PC-3 (cell line): ENCODE data around the gene FAM229B. TPM values are rescaled to one million over a fixed set of nuclear protein-coding genes. Genes with fewer than 3 reads are reported as not detected.

Source experiments
- ATAC-seq: fragments of 200-7000 bp; cut with Tn5 transposase; 2 replicates; pipeline ENCODE4 v1.9.1; 2020; ENCODE audit warnings: mild to moderate bottlenecking, moderate library complexity
- BruUV-seq: library from RNA; stranded (reverse); fragments of 400-500 nt; replicated peaks from 2 replicates; lab custom pipeline; 2021; lab: Mats Ljungman, UMichigan
- CTCF ChIA-PET: fragments of 300-600 bp; sonication (Branson Sonifier 250); formaldehyde crosslinking; loops from one replicate; lab custom pipeline; 2022; ENCODE audit warnings: antibody characterized with exemption; lab: Charles Lee
- POLR2A ChIA-PET: fragments of 300-600 bp; sonication (Branson Sonifier 250); formaldehyde crosslinking; loops from one replicate; lab custom pipeline; 2022; ENCODE audit warnings: antibody characterized with exemption; ENCODE audit not compliant: unreplicated experiment; lab: Charles Lee
- DNase-seq: peaks from one replicate; pipeline ENCODE4 v3.0.0-alpha.2; 2015
- H2AFZ ChIP-seq: fragments of 300-600 bp; sonication (generic); 2 replicates; pipeline ENCODE4 v1.6.0; 2016; ENCODE audit warnings: antibody characterized with exemption, low read length
- H3F3A ChIP-seq: fragments of 300-600 bp; sonication (generic); one replicate; pipeline ENCODE4 v1.6.0; 2017; ENCODE audit warnings: antibody characterized with exemption, low read length, control low read depth, mild to moderate bottlenecking; ENCODE audit not compliant: unreplicated experiment
- H3K27ac ChIP-seq: fragments of 300-600 bp; sonication (generic); 2 replicates; pipeline ENCODE4 v1.5.1; 2016; ENCODE audit warnings: mild to moderate bottlenecking, low read length
- H3K27me3 ChIP-seq: fragments of 300-600 bp; sonication (generic); 2 replicates; pipeline ENCODE4 v1.6.1; 2016; ENCODE audit warnings: low read length, mixed read lengths
- H3K36me3 ChIP-seq: fragments of 300-600 bp; sonication (generic); 2 replicates; pipeline ENCODE4 v1.6.1; 2016; ENCODE audit warnings: low read depth, mixed run types, low read length, mixed read lengths
- H3K4me1 ChIP-seq: fragments of 300-600 bp; sonication (generic); 2 replicates; pipeline ENCODE4 v1.5.1; 2016; ENCODE audit warnings: low read length; ENCODE audit not compliant: insufficient read depth
- H3K4me2 ChIP-seq: fragments of 300-600 bp; sonication (generic); 2 replicates; pipeline ENCODE4 v1.6.0; 2016; ENCODE audit warnings: low read length
- H3K4me3 ChIP-seq: fragments of 300-600 bp; sonication (generic); 2 replicates; pipeline ENCODE4 v1.5.1; 2016; ENCODE audit warnings: mild to moderate bottlenecking, low read length, mixed read lengths
- H3K79me2 ChIP-seq: fragments of 300-600 bp; sonication (generic); 2 replicates; pipeline ENCODE4 v1.6.1; 2017; ENCODE audit warnings: low read length, mixed read lengths
- H3K9ac ChIP-seq: fragments of 300-600 bp; sonication (generic); 2 replicates; pipeline ENCODE4 v1.6.0; 2016; ENCODE audit warnings: mild to moderate bottlenecking, low read length
- H3K9me2 ChIP-seq: fragments of 300-600 bp; sonication (generic); replicated peaks from 2 replicates; pipeline ENCODE4 v1.6.1; 2016; ENCODE audit warnings: mixed run types, low read length, mixed read lengths
- H3K9me3 ChIP-seq: fragments of 300-600 bp; sonication (generic); 2 replicates; pipeline ENCODE4 v1.6.1; 2016; ENCODE audit warnings: low read length, mixed read lengths
- H4K20me1 ChIP-seq: fragments of 300-600 bp; sonication (generic); 2 replicates; pipeline ENCODE4 v1.6.1; 2016; ENCODE audit warnings: low read length, mixed read lengths
- CTCF ChIP-seq: fragments of 300-600 bp; sonication (generic); conservative IDR thresholded peaks from 2 replicates; pipeline ENCODE4 v1.5.1; 2017; ENCODE audit warnings: antibody characterized with exemption, low read depth, mild to moderate bottlenecking, low read length
- EZH2 ChIP-seq: fragments of 300-600 bp; sonication (generic); IDR thresholded peaks from one replicate; pipeline ENCODE4 v1.6.1; 2017; ENCODE audit warnings: antibody characterized with exemption, mild to moderate bottlenecking, low read length; ENCODE audit not compliant: unreplicated experiment
- EZH2phosphoT487 ChIP-seq: fragments of 300-600 bp; sonication (generic); IDR thresholded peaks from 2 replicates; pipeline ENCODE4 v1.6.1; 2018; ENCODE audit warnings: mild to moderate bottlenecking, antibody characterized with exemption, low read length, borderline replicate concordance
- intact Hi-C: fragments of 100-400 bp; cut with micrococcal nuclease; formaldehyde crosslinking; loops from 2 replicates; pipeline ENCODE4 v1.9.0; 2023
- total RNA-seq: library from RNA; depleted of rRNA; stranded (reverse); fragments of >200 nt; gene quantifications from 2 replicates; pipeline ENCODE4 v1.2.3, GENCODE V29; 2014

Gene FAM229B
- total RNA-seq, 1 experiment from 2014 or later, result 6.7 TPM

- no peak overlapping the region for H3K4me2 ChIP-seq
- no peaks in the 10 kb centered on the region for H3F3A ChIP-seq
- no peak overlapping the region for H3K27ac ChIP-seq
- H3K4me3 ChIP-seq, result no peak overlapping the region
- TF ChIP-seq EZH2phosphoT487 (no peak), CTCF (no peak), EZH2 (no peak)
- H2AFZ ChIP-seq, result no peak overlapping the region
- CTCF ChIA-PET, result no interaction called here
- H4K20me1 ChIP-seq, result no peaks in the 10 kb centered on the region
- H3K4me1 ChIP-seq, result peaks cover 10% of the 10 kb centered on the region
- no peaks in the 10 kb centered on the region for H3K27me3 ChIP-seq
- intact Hi-C loops, result no loop called here
- H3K9me3 ChIP-seq, result no peaks in the 10 kb centered on the region
- no peaks in the 10 kb centered on the region for H3K9me2 ChIP-seq
- no peaks in the 10 kb centered on the region for H3K36me3 ChIP-seq
- no TSS peak for BruUV-seq
- H3K9ac ChIP-seq, result no peak overlapping the region
- POLR2A ChIA-PET, result no interaction called here
- peak; percentile 51 for DNase-seq
- H3K79me2 ChIP-seq, result no peaks in the 10 kb centered on the region
- peak; percentile 76 for ATAC-seq
Measured at GRCh38 chr6:112061605-112062004, 25.8 kb upstream of the FAM229B start.

- no peak overlapping the region for H2AFZ ChIP-seq
- H3K4me1 ChIP-seq, result peaks cover 10% of the 10 kb centered on the region
- POLR2A ChIA-PET, result no interaction called here
- intact Hi-C loops, result no loop called here
- TF ChIP-seq EZH2 (no peak), CTCF (no peak)
- no peaks in the 10 kb centered on the region for H3K9me3 ChIP-seq
- no peak overlapping the region for H3K4me2 ChIP-seq
- no peak overlapping the region for H3K4me3 ChIP-seq
- no peaks in the 10 kb centered on the region for H3K79me2 ChIP-seq
- H3K9me2 ChIP-seq, result no peaks in the 10 kb centered on the region
- no peaks in the 10 kb centered on the region for H4K20me1 ChIP-seq
- no peak overlapping the region for H3K27ac ChIP-seq
- DNase-seq (no peak), ATAC-seq (no peak)
- H3K9ac ChIP-seq, result no peak overlapping the region
- CTCF ChIA-PET, result no interaction called here
- no TSS peak for BruUV-seq
- no peaks in the 10 kb centered on the region for H3K36me3 ChIP-seq
- no peaks in the 10 kb centered on the region for H3K27me3 ChIP-seq
- no peaks in the 10 kb centered on the region for H3F3A ChIP-seq
Measured at GRCh38 chr6:112062966-112063365, 24.4 kb upstream of the FAM229B start.

GRCh38 chr6:112065426-112065986, 21.9 kb upstream of the FAM229B start:
- DNase-seq, result no peak
- Histone ChIP-seq H3K36me3 (peaks cover 3% of the 10 kb centered on the region; the same call in 1 of the 2 replicates), H3K4me1 (peaks cover 10% of the 10 kb centered on the region), H3K27me3 (no peaks in the 10 kb centered on the region), H3K9ac (no peak overlapping the region), H3K79me2 (no peaks in the 10 kb centered on the region), H3K4me3 (no peak overlapping the region), H2AFZ (no peak overlapping the region), H3K9me3 (no peaks in the 10 kb centered on the region), H4K20me1 (no peaks in the 10 kb centered on the region), H3K4me2 (no peak overlapping the region), H3K27ac (no peak overlapping the region), H3K9me2 (no peaks in the 10 kb centered on the region), H3F3A (no peaks in the 10 kb centered on the region)
- ChIA-PET POLR2A (no interaction called here), CTCF (interaction anchor here (0.6 kb wide), 1 partner anchor 733 kb away, joined by 3 read pairs; no protein-coding TSS in a partner anchor)
- no peak for TF ChIP-seq EZH2phosphoT487
- no peak for TF ChIP-seq CTCF
- no peak for TF ChIP-seq EZH2
- peak; percentile 24; the same call in 1 of the 2 replicates for ATAC-seq
- BruUV-seq, result no TSS peak
- intact Hi-C loops, result no loop called here
